Femur (tissue), 1 donor: Measurements from ENCODE around the gene AP3D1.
"Not testable (repeated sequence)": the region's sequence is repeated elsewhere in the genome, so short reads cannot be mapped to it uniquely, and the experiment has no call there.

ENCODE experiments used
- DNase-seq: peaks from one replicate; pipeline ENCODE4 v3.0.0-alpha.2; 2017

Gene AP3D1

GRCh38 chr19:2151339-2152229 lies at the start of gene AP3D1:
Gene AP3D1 (minus strand): TSS chr19:2151566. CDS start chr19:2151334, 232 bp downstream.
- DNase-seq, result peak; percentile 100

GRCh38 chr19:2200624-2201294 lies 49.4 kb upstream of the AP3D1 start:
- not testable (repeated sequence) for DNase-seq

- DNase-seq, result no peak
Measured at GRCh38 chr19:2199861-2200623, 48.7 kb upstream of the AP3D1 start.

- no peak for DNase-seq
Measured at GRCh38 chr19:2199215-2199614, 47.8 kb upstream of the AP3D1 start.

GRCh38 chr19:2198317-2198716 lies 47.0 kb upstream of the AP3D1 start:
- no peak for DNase-seq

- DNase-seq, result no peak
Measured at GRCh38 chr19:2197270-2197669, 45.9 kb upstream of the AP3D1 start.

- DNase-seq, result no peak
Measured at GRCh38 chr19:2195914-2196313, 44.5 kb upstream of the AP3D1 start.

GRCh38 chr19:2195361-2195760 lies 44.0 kb upstream of the AP3D1 start:
- no peak for DNase-seq

GRCh38 chr19:2194513-2195078 lies 43.2 kb upstream of the AP3D1 start:
- DNase-seq, result no peak

GRCh38 chr19:2193807-2194206 lies 42.4 kb upstream of the AP3D1 start:
- DNase-seq, result no peak

- no peak for DNase-seq
Measured at GRCh38 chr19:2192862-2193261, 41.5 kb upstream of the AP3D1 start.

GRCh38 chr19:2191456-2192310 lies 40.3 kb upstream of the AP3D1 start:
- no peak for DNase-seq

- DNase-seq, result no peak
Measured at GRCh38 chr19:2190848-2191455, 39.6 kb upstream of the AP3D1 start.

GRCh38 chr19:2189880-2190279 lies 38.5 kb upstream of the AP3D1 start:
- no peak for DNase-seq

GRCh38 chr19:2188708-2189385 lies 37.5 kb upstream of the AP3D1 start:
- DNase-seq, result no peak

- no peak for DNase-seq
Measured at GRCh38 chr19:2187159-2187558, 35.8 kb upstream of the AP3D1 start.

GRCh38 chr19:2186071-2186846 lies 34.9 kb upstream of the AP3D1 start:
- peak; percentile 95 for DNase-seq

GRCh38 chr19:2185734-2186070 lies 34.3 kb upstream of the AP3D1 start:
- DNase-seq, result no peak

- DNase-seq, result no peak
Measured at GRCh38 chr19:2184422-2184975, 33.1 kb upstream of the AP3D1 start.

GRCh38 chr19:2181633-2181997 lies 30.2 kb upstream of the AP3D1 start:
- DNase-seq, result peak; percentile 84
